ENCODE data around the gene LRP1-AS.

DNA sequence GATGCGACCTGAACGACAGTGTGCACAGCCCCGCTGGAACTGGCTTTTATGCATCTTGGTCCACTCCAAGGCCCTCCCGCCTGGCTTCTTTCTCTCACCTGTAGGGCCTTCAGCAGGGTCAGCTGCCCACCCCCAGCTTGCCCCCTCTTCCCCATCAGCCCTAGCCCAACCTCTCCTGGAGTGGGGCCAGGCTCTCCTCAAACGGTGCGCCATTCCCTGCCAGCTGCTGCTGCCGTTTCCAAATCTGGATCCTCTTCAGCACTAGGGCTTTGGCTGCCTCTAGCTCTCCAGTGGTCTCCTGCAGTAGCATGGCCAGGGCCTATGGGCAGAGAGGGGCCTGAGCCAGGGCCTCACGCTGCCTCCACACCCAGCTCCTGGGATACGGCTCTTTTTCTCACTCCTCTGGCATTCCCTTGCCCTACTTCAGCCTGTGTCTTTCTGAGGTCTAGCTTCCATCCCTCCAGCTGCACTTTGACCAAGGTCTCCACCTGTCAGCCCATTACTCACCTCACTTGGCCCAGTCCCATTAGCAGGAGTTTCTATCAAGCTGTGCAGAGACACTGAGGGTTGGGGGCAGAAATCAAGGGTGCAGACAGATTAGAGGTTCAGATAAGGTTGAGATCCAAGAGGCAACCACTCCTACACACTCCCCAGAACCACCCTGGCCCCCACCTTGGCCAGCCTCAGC is 41.3 kb downstream of the LRP1-AS start:
- TF ChIP-seq SNAI2 (CRISPR knock-in tag; IDR thresholded peaks at IDR 0.05): no peak
- no peak for TF ChIP-seq ZNF70 (CRISPR knock-in tag; IDR thresholded peaks at IDR 0.05)

All from SK-N-SH treated with all-trans-retinoic acid at 6 μM for 48 hours (cell line).